ENCODE results near the gene RGL4.

The RGL4 gene

DNA sequence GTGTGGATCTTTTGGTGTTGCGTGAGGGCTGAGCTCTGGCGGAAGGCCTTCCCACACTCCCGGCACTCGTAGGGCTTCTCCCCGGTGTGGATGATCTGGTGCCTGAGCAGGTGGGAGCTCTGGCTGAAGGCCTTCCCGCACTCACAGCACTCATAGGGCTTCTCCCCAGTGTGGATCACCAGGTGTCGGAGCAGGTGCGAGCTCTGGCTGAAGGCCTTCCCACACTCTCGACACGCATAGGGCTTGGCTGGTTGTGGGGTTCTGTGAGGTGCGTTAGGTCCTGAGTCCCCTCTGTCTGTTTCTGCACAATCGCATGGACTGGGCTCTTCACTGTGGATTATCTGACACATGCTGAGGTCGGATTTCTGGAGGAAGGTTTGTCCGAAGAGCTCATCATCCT is 53.7 kb downstream of the RGL4 start:
- DNase-seq, result no peak

DNA sequence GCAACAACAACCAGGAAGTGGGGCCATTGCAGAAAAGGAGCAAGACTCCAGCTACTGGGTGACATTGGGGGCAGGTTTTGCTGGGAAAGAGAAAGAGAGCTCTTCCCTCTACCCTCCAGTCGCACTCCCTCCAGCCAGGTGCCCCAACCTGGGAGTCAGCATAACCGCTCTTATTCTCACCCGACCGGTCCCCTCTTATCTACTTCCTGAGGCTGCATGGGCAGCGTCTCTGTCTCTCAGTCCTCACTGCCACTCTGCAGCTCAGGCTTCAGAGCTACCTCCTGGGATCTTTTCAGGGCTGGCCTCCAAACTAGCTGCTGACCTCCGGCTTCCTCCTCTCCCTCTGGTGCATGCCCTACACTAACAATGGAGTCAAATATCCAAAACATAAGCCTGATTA is 55.0 kb downstream of the RGL4 start:
- DNase-seq, result no peak
